Endothelial cell of umbilical vein (primary cell): Measurements from ENCODE around the gene KLC1. TPM values are rescaled to one million over a fixed set of nuclear protein-coding genes. Genes with fewer than 3 reads are reported as not detected.

Experiments used
- BruUV-seq: library from RNA; stranded (reverse); fragments of 400-500 nt; replicated peaks from 2 replicates; lab custom pipeline; 2021; lab: Mats Ljungman, UMichigan
- CTCF ChIA-PET: fragments of 300-600, 350-600 bp; sonication (Branson Sonifier 250); formaldehyde crosslinking; loops from one replicate; lab custom pipeline; 2021; ENCODE audit warnings: antibody characterized with exemption, inconsistent platforms; lab: Charles Lee
- POLR2A ChIA-PET: fragments of 300-600, 350-600 bp; sonication (Branson Sonifier 250); formaldehyde crosslinking; loops from one replicate; lab custom pipeline; 2021; ENCODE audit warnings: antibody characterized with exemption, inconsistent platforms; lab: Charles Lee
- DNase-seq: peaks from one replicate; pipeline ENCODE4 v3.0.0-alpha.2; 2011; ENCODE audit warnings: low read depth, low spot score
- FAIRE-seq: peaks from 2 replicates; lab custom pipeline; 2011; peaks lifted over from hg19 to GRCh38; lab: Jason Lieb, UNC
- H2AFZ ChIP-seq: 2 replicates; pipeline ENCODE4 v1.6.0; 2012; ENCODE audit warnings: low read depth, low read length, control low read depth, inconsistent platforms
- H3K27ac ChIP-seq: 2 replicates; pipeline ENCODE4 v1.5.1; 2011; ENCODE audit warnings: low read depth, mild to moderate bottlenecking, control low read depth, low read length, moderate library complexity; ENCODE audit not compliant: insufficient read depth
- H3K27me3 ChIP-seq, 2 experiments: 2 replicates each; pipeline versions ENCODE4 v1.6.0 to v1.6.1; 2011; ENCODE audit warnings: low read length in 2 of 2, mixed read lengths in 1 of 2; ENCODE audit not compliant: control insufficient read depth in 2 of 2, insufficient read depth in 2 of 2
- H3K36me3 ChIP-seq, 2 experiments: 2 replicates in 1 of 2; 3 replicates in 1 of 2; pipeline ENCODE4 v1.5.1; 2011; ENCODE audit warnings: low read length in 2 of 2, mild to moderate bottlenecking in 1 of 2, moderate library complexity in 1 of 2; ENCODE audit not compliant: control insufficient read depth in 2 of 2, insufficient read depth in 2 of 2; ENCODE audit errors: extremely low read depth in 1 of 2
- H3K4me1 ChIP-seq: 3 replicates; pipeline ENCODE4 v1.5.1; 2011; ENCODE audit warnings: mild to moderate bottlenecking, low read length; ENCODE audit not compliant: control insufficient read depth, insufficient read depth; ENCODE audit errors: extremely low read depth
- H3K4me2 ChIP-seq: 2 replicates; pipeline ENCODE4 v1.6.1; 2011; ENCODE audit warnings: low read length, control low read depth, mixed read lengths; ENCODE audit not compliant: insufficient read depth
- H3K4me3 ChIP-seq, 3 experiments: fragments of 200-600 bp in 1 of 3; sonication (generic), shearing (Covaris generic) in 1 of 3; replicated peaks in 1 of 3; 2 replicates each; pipeline ENCODE4 v1.5.1; 2011 to 2016; ENCODE audit warnings: control low read depth in 3 of 3, low read length in 3 of 3, mild to moderate bottlenecking in 2 of 3, inconsistent platforms in 1 of 3, low read depth in 1 of 3, moderate library complexity in 1 of 3; ENCODE audit not compliant: insufficient read depth in 1 of 3
- H3K79me2 ChIP-seq: 2 replicates; pipeline ENCODE4 v1.6.0; 2012; ENCODE audit warnings: low read length, inconsistent platforms; ENCODE audit not compliant: control insufficient read depth, insufficient read depth
- H3K9ac ChIP-seq: replicated peaks from 2 replicates; pipeline ENCODE3; 2011; ENCODE audit warnings: low read length, control low read depth; ENCODE audit not compliant: insufficient read depth; ENCODE audit errors: extremely low read depth
- H3K9me1 ChIP-seq: replicated peaks from 3 replicates; pipeline ENCODE4 v1.6.0; 2011; ENCODE audit warnings: mild to moderate bottlenecking, low read length; ENCODE audit not compliant: control insufficient read depth, insufficient read depth; ENCODE audit errors: extremely low read depth
- H3K9me3 ChIP-seq: replicated peaks from 2 replicates; pipeline ENCODE4 v1.5.1; 2012; ENCODE audit warnings: low read length, inconsistent platforms; ENCODE audit not compliant: control insufficient read depth, insufficient read depth
- H4K20me1 ChIP-seq: replicated peaks from 2 replicates; pipeline ENCODE3; 2011; ENCODE audit warnings: mild to moderate bottlenecking, low read length; ENCODE audit not compliant: control insufficient read depth, insufficient read depth; ENCODE audit errors: extremely low read depth
- EZH2 ChIP-seq: IDR thresholded peaks from 2 replicates; pipeline ENCODE4 v1.6.1; 2012; ENCODE audit warnings: borderline replicate concordance, low read depth, mild to moderate bottlenecking, moderate library complexity, low read length, inconsistent platforms; ENCODE audit not compliant: severe bottlenecking
- FOS ChIP-seq: IDR thresholded peaks from 2 replicates; pipeline ENCODE4 v1.6.1; 2011; ENCODE audit warnings: mild to moderate bottlenecking, low read length, moderate library complexity, borderline replicate concordance; ENCODE audit not compliant: insufficient read depth
- GATA2 ChIP-seq: IDR thresholded peaks from 2 replicates; pipeline ENCODE4 v1.7.0; 2011; ENCODE audit warnings: low read depth, mild to moderate bottlenecking, moderate library complexity, mixed read lengths, low read length; ENCODE audit not compliant: insufficient read length, insufficient read depth
- JUN ChIP-seq: IDR thresholded peaks from 2 replicates; pipeline ENCODE4 v1.6.1; 2011; ENCODE audit warnings: borderline replicate concordance, low read depth; ENCODE audit not compliant: insufficient read length, insufficient read depth
- MYC ChIP-seq: IDR thresholded peaks from one replicate; pipeline ENCODE4 v1.6.1; 2011; ENCODE audit warnings: mild to moderate bottlenecking, low read depth, low read length
- POLR2A ChIP-seq: IDR thresholded peaks from 2 replicates; pipeline ENCODE4 v1.6.1; 2012; ENCODE audit warnings: low read depth, mild to moderate bottlenecking, control low read depth, low read length
- POLR2AphosphoS5 ChIP-seq: IDR thresholded peaks from 2 replicates; pipeline ENCODE4 v1.6.1; 2012; ENCODE audit warnings: low read depth, mild to moderate bottlenecking, control low read depth, low read length, moderate library complexity; ENCODE audit not compliant: insufficient read depth
- dilution Hi-C: fragments of 300-500 bp; cut with MboI; formaldehyde crosslinking; loops from one replicate; pipeline ENCODE4 v1.15.0; 2019; ENCODE audit warnings: low sequenced_read_pairs; ENCODE audit not compliant: extremely low pct_ligation_motif_present
- intact Hi-C: fragments of 100-400 bp; cut with micrococcal nuclease; formaldehyde crosslinking; loops from one replicate; pipeline ENCODE4 v1.10.0; 2022
- polyA plus RNA-seq, 4 experiments: library from polyadenylated mRNA; depleted of rRNA in 3 of 4; stranded (reverse) in 3 of 4; unstranded in 1 of 4; fragments of >200 nt; gene quantifications; 2 replicates each; pipeline versions ENCODE4 v1.2.1 to v1.2.3, GENCODE V29; 2011 to 2012; ENCODE audit warnings: missing spikeins in 1 of 4
- total RNA-seq: library from RNA; stranded (reverse); gene quantifications from 2 replicates; pipeline ENCODE4 v1.2.3, GENCODE V29; 2021
- TF ChIP-seq, protein P1 (sequence below), 2 donors: IDR thresholded peaks; 1 replicate in 1 of 2; 2 replicates in 1 of 2; pipeline ENCODE4 v1.5.1; 2011; ENCODE audit warnings: low read length in 2 of 2, mild to moderate bottlenecking in 2 of 2, moderate library complexity in 2 of 2, control low read depth in 1 of 2, inconsistent platforms in 1 of 2, low read depth in 1 of 2; ENCODE audit not compliant: insufficient read depth in 1 of 2; ENCODE audit errors: extremely low read depth in 1 of 2
- TF ChIP-seq, protein P2 (sequence below): IDR thresholded peaks from 2 replicates; pipeline ENCODE4 v1.6.1; 2011; ENCODE audit not compliant: insufficient read depth, insufficient read length

KLC1 gene
- total and polyA plus RNA-seq, 2 donors (not counting 3 experiments of a cell fraction or from before 2014, with no cell fraction given) = 124 to 233 TPM

DNA sequence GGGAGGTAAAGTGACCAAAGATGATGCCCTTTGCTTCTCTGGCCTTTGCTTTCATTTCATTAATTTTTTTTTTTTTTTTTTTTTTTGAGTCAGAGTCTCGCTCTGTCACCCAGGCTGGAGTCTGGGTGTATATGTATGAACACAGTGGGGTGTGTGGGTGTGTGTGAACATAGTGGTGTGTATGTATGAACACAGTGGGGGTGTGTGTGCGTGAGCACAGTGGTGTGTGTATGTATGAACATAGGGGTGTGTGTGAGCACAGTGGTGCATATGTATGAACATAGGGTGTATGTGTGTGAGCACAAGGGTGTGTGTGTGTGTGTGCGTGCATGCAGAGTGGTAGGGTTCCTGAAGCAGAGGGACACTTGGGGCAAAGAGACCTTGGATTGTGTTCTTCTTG, 9.6 kb downstream of the KLC1 start:
- intact Hi-C loops (no loop called here), dilution Hi-C loops (no loop called here)
- TF ChIP-seq, protein P1, sequence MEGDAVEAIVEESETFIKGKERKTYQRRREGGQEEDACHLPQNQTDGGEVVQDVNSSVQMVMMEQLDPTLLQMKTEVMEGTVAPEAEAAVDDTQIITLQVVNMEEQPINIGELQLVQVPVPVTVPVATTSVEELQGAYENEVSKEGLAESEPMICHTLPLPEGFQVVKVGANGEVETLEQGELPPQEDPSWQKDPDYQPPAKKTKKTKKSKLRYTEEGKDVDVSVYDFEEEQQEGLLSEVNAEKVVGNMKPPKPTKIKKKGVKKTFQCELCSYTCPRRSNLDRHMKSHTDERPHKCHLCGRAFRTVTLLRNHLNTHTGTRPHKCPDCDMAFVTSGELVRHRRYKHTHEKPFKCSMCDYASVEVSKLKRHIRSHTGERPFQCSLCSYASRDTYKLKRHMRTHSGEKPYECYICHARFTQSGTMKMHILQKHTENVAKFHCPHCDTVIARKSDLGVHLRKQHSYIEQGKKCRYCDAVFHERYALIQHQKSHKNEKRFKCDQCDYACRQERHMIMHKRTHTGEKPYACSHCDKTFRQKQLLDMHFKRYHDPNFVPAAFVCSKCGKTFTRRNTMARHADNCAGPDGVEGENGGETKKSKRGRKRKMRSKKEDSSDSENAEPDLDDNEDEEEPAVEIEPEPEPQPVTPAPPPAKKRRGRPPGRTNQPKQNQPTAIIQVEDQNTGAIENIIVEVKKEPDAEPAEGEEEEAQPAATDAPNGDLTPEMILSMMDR (IDR thresholded peaks at IDR 0.05; ENCODE audit: extremely low read depth in 1 of 2, insufficient read depth in 1 of 2, low read depth in 1 of 2, low read length in 2 of 2) = no peak
- no peak for TF ChIP-seq POLR2A
- TF ChIP-seq JUN = no peak
- ChIA-PET CTCF (no interaction called here), POLR2A (no interaction called here)
- Histone ChIP-seq H3K27me3 (no peaks in the 10 kb centered on the region), H3K79me2 (peaks cover 95% of the 10 kb centered on the region), H3K27ac (no peak overlapping the region), H3K36me3 (peaks cover 1 to 6% of the 10 kb centered on the region in 2 experiments), H3K9me1 (no peaks in the 10 kb centered on the region), H3K4me1 (no peaks in the 10 kb centered on the region), H3K4me3 (no peak overlapping the region), H3K4me2 (no peak overlapping the region), H2AFZ (no peak overlapping the region), H3K9me3 (no peaks in the 10 kb centered on the region), H4K20me1 (peaks cover 8% of the 10 kb centered on the region), H3K9ac (no peak overlapping the region)
- no peak for DNase-seq
- no peak for FAIRE-seq
- no TSS peak for BruUV-seq

DNA sequence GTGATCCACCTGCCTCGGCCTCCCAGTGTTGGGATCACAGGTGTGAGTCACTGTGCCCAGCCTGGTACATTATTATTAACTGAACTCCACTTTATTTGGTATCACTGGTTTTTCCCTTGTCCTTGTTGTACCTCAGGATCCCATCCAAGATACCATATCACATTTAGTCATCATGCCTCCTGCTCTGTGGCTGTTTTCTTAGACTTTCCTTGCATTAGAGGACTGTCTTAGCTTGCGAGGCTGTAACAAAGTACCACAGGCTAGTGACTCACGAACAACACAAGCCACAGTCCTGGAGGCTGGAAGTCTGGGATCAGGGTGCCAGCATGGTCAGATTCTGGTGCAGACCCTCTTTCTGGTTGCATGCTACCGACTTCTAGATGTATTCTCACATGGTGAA, 12.2 kb downstream of the KLC1 start:
- ChIA-PET CTCF (no interaction called here), POLR2A (no interaction called here)
- H3K27ac ChIP-seq = no peak overlapping the region
- no peaks in the 10 kb centered on the region for H3K9me3 ChIP-seq
- intact Hi-C loops = no loop called here
- FAIRE-seq (no peak), DNase-seq (no peak)
- no TSS peak for BruUV-seq
- H3K4me3 ChIP-seq = no peak overlapping the region
- no peak overlapping the region for H2AFZ ChIP-seq
- dilution Hi-C loops = no loop called here
- H3K4me1 ChIP-seq = no peaks in the 10 kb centered on the region
- H3K79me2 ChIP-seq = peaks cover 96% of the 10 kb centered on the region
- H4K20me1 ChIP-seq = peaks cover 3% of the 10 kb centered on the region
- H3K4me2 ChIP-seq = no peak overlapping the region
- H3K9me1 ChIP-seq = no peaks in the 10 kb centered on the region
- no peak overlapping the region for H3K9ac ChIP-seq
- no peak for TF ChIP-seq POLR2A
- TF ChIP-seq, protein P1 (IDR thresholded peaks at IDR 0.05; ENCODE audit: extremely low read depth in 1 of 2, insufficient read depth in 1 of 2, low read depth in 1 of 2, low read length in 2 of 2) = no peak
- no peak for TF ChIP-seq GATA2
- no peak for TF ChIP-seq MYC
- no peak for TF ChIP-seq FOS
- TF ChIP-seq JUN = no peak
- no peak for TF ChIP-seq EZH2
- TF ChIP-seq, protein P2, sequence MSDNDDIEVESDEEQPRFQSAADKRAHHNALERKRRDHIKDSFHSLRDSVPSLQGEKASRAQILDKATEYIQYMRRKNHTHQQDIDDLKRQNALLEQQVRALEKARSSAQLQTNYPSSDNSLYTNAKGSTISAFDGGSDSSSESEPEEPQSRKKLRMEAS = no peak
- no peak for TF ChIP-seq POLR2AphosphoS5
- H3K36me3 ChIP-seq = peaks cover 1 to 6% of the 10 kb centered on the region in 2 experiments
- no peaks in the 10 kb centered on the region for H3K27me3 ChIP-seq
